B cell (primary cell): ENCODE measurements around the gene RBM39. TPM values are rescaled to one million over a fixed set of nuclear protein-coding genes. Genes with fewer than 3 reads are reported as not detected.

Experiments
- ATAC-seq: fragments of 200-7000 bp; cut with Tn5 transposase; one replicate; pipeline ENCODE4 v1.10.0; 2021; ENCODE audit warnings: low read depth, mild to moderate bottlenecking, moderate number of reproducible peaks, moderate library complexity
- CTCF ChIA-PET: fragments of 350-600 bp; sonication (Branson Sonifier 250); formaldehyde crosslinking; loops from one replicate; lab custom pipeline; 2021; ENCODE audit warnings: antibody characterized with exemption, inconsistent platforms; lab: Charles Lee
- POLR2A ChIA-PET: fragments of 350-600 bp; sonication (Branson Sonifier 250); formaldehyde crosslinking; loops from one replicate; lab custom pipeline; 2021; ENCODE audit warnings: antibody characterized with exemption; lab: Charles Lee
- DNase-seq: peaks from one replicate; pipeline ENCODE4 v3.0.0; 2013
- H2AFZ ChIP-seq: 2 replicates; pipeline ENCODE4 v1.6.1; 2012; ENCODE audit warnings: mild to moderate bottlenecking, low read depth, low read length; ENCODE audit not compliant: insufficient read depth, poor library complexity, severe bottlenecking
- H3K27ac ChIP-seq, 2 donors: 1 replicate in 1 of 2; 2 replicates in 1 of 2; pipeline ENCODE4 v1.5.1; 2012 to 2013; ENCODE audit warnings: low read length in 2 of 2, mild to moderate bottlenecking in 2 of 2, moderate library complexity in 1 of 2
- H3K27me3 ChIP-seq, 4 experiments: fragments of 200-600 bp in 1 of 4; sonication (generic) in 1 of 4; replicated peaks in 1 of 4; 1 replicate in 2 of 4; 2 replicates in 2 of 4; pipeline versions ENCODE4 v1.6.1 to v1.7.0; 2013 to 2016; ENCODE audit warnings: low read length in 3 of 4, mild to moderate bottlenecking in 2 of 4, mixed read lengths in 1 of 4, moderate library complexity in 1 of 4; ENCODE audit not compliant: insufficient read depth in 4 of 4, control insufficient read depth in 3 of 4; ENCODE audit errors: control extremely low read depth in 1 of 4
- H3K36me3 ChIP-seq, 2 experiments: replicated peaks in 1 of 2; 1 replicate in 1 of 2; 2 replicates in 1 of 2; pipeline versions ENCODE4 v1.6.1 to v1.7.1; 2013; ENCODE audit warnings: low read length in 1 of 2; ENCODE audit not compliant: insufficient read depth in 2 of 2, control insufficient read depth in 1 of 2; ENCODE audit errors: control extremely low read depth in 1 of 2, extremely low read depth in 1 of 2
- H3K4me1 ChIP-seq, 2 donors: fragments of 200-600 bp in 1 of 2; sonication (generic) in 1 of 2; 1 replicate in 1 of 2; 2 replicates in 1 of 2; pipeline versions ENCODE4 v1.5.1 to v1.6.1; 2013 to 2017; ENCODE audit warnings: low read length in 2 of 2; ENCODE audit not compliant: control insufficient read depth in 2 of 2, insufficient read depth in 2 of 2
- H3K4me2 ChIP-seq: replicated peaks from 2 replicates; pipeline ENCODE3; 2012; ENCODE audit warnings: mild to moderate bottlenecking, low read depth, low read length; ENCODE audit not compliant: poor library complexity, severe bottlenecking
- H3K4me3 ChIP-seq, 5 experiments: fragments of 200-600 bp in 1 of 5; sonication (generic) in 1 of 5; 1 replicate in 3 of 5; 2 replicates in 2 of 5; pipeline versions ENCODE4 v1.5.1 to v1.7.0; 2011 to 2016; ENCODE audit warnings: low read length in 4 of 5, mild to moderate bottlenecking in 4 of 5, low read depth in 2 of 5, control low read depth in 1 of 5, moderate library complexity in 1 of 5; ENCODE audit not compliant: insufficient read depth in 1 of 5; ENCODE audit errors: control extremely low read depth in 1 of 5, extremely low read depth in 1 of 5
- H3K79me2 ChIP-seq: fragments of 200-600 bp; sonication (generic); one replicate; pipeline ENCODE4 v1.6.0; 2016; ENCODE audit warnings: low read length; ENCODE audit not compliant: control insufficient read depth, insufficient read depth
- H3K9ac ChIP-seq: fragments of 200-600 bp; sonication (generic); 2 replicates; pipeline ENCODE4 v1.6.1; 2017; ENCODE audit warnings: mild to moderate bottlenecking, low read length, moderate library complexity
- H3K9me3 ChIP-seq, 3 donors: one replicate each; pipeline versions ENCODE4 v1.6.1 to v1.7.1; 2013; ENCODE audit warnings: low read length in 2 of 3; ENCODE audit not compliant: control insufficient read depth in 2 of 3, insufficient read depth in 1 of 3; ENCODE audit errors: control extremely low read depth in 1 of 3
- H4K20me1 ChIP-seq: 2 replicates; pipeline ENCODE4 v1.6.0; 2012; ENCODE audit warnings: mild to moderate bottlenecking, low read length; ENCODE audit not compliant: insufficient read depth, control insufficient read depth, poor library complexity, severe bottlenecking
- H3K27ac Mint-ChIP-seq: one replicate; pipeline ENCODE4 v1.8.0; 2021; ENCODE audit warnings: mixed read lengths
- H3K27me3 Mint-ChIP-seq: one replicate; pipeline ENCODE4 v1.8.0; 2021; ENCODE audit warnings: mixed read lengths
- H3K4me1 Mint-ChIP-seq: one replicate; pipeline ENCODE4 v1.8.0; 2021; ENCODE audit warnings: mixed read lengths
- H3K4me3 Mint-ChIP-seq: one replicate; pipeline ENCODE4 v1.8.0; 2021; ENCODE audit warnings: mixed read lengths
- H3K9me3 Mint-ChIP-seq: one replicate; pipeline ENCODE4 v1.8.0; 2022; ENCODE audit warnings: mixed read lengths; ENCODE audit not compliant: insufficient read depth
- CTCF ChIP-seq: fragments of 200-600 bp; IDR thresholded peaks from one replicate; pipeline ENCODE4 v1.8.0; 2022; ENCODE audit warnings: antibody characterized with exemption, mild to moderate bottlenecking
- EZH2 ChIP-seq: IDR thresholded peaks from 2 replicates; pipeline ENCODE4 v1.6.1; 2012; ENCODE audit warnings: borderline replicate concordance, low read depth, mild to moderate bottlenecking, moderate library complexity, low read length; ENCODE audit not compliant: insufficient read depth, poor library complexity, severe bottlenecking
- WGBS: methylation state at CpG from one replicate; pipeline ENCODE4 v1.1.5; 2013; ENCODE audit warnings: missing lambda C conversion rate; ENCODE audit not compliant: insufficient coverage; 5-methylcytosine and 5-hydroxymethylcytosine counted together
- intact Hi-C: fragments of 100-400 bp; cut with micrococcal nuclease; formaldehyde crosslinking; loops from one replicate; pipeline ENCODE4 v1.10.0; 2022
- polyA plus RNA-seq: library from polyadenylated mRNA; depleted of rRNA; stranded (reverse); fragments of >200 nt; gene quantifications from 2 replicates; pipeline ENCODE4 v1.2.3, GENCODE V29; 2012
- total RNA-seq, 2 donors: library from RNA; stranded (reverse); fragments of 120-200 nt in 1 of 2; gene quantifications; 1 replicate in 1 of 2; 2 replicates in 1 of 2; pipeline versions ENCODE4 v1.2.3 to v1.2.4, GENCODE V29; 2013 to 2022

Gene RBM39
- total and polyA plus RNA-seq, 2 donors (not counting 1 experiment from before 2014, with no cell fraction given): 217 to 689 TPM

GRCh38 chr20:35711588-35712209 lies 30.4 kb downstream of the RBM39 start:
- Histone ChIP-seq H3K27me3 (no peaks in the 10 kb centered on the region), H4K20me1 (peaks cover 53% of the 10 kb centered on the region), H2AFZ (no peak overlapping the region), H3K79me2 (peaks cover 60% of the 10 kb centered on the region), H3K9me3 (no peaks in the 10 kb centered on the region), H3K4me1 (peaks cover 0 to 5% of the 10 kb centered on the region in 2 donors), H3K9ac (no peak overlapping the region), H3K27ac (no peak overlapping the region), H3K4me3 (no peak overlapping the region), H3K4me2 (no peak overlapping the region), H3K36me3 (peaks cover 21 to 89% of the 10 kb centered on the region in 2 experiments)
- TF ChIP-seq EZH2: no peak
- no peak for TF ChIP-seq CTCF
- Mint-ChIP-seq H3K4me1 (peaks cover 33% of the 10 kb centered on the region), H3K27ac (no peak overlapping the region), H3K27me3 (no peaks in the 10 kb centered on the region), H3K4me3 (no peak overlapping the region), H3K9me3 (no peaks in the 10 kb centered on the region)
- no peak for ATAC-seq
- ChIA-PET CTCF (interaction anchor here (0.6 to 0.9 kb wide), 2 partner anchors 9 to 69 kb away, joined by 3 read pairs; no protein-coding TSS in a partner anchor), POLR2A (interaction anchor here (1.3 kb wide), 1 partner anchor 30 kb away, joined by 3 read pairs; the partner anchor contains the start of gene RBM39)
- intact Hi-C loops: no loop called here
- no peak for DNase-seq
- WGBS: no CpG with 5 or more reads among the region's 6 CpGs
